ENCODE data around the gene SLF1. TPM values are rescaled to one million over a fixed set of nuclear protein-coding genes. Genes with fewer than 3 reads are reported as not detected.
A peak's percentile ranks its signal among the peaks of the same experiment; 100 is the strongest.

The SLF1 gene
- total RNA-seq, 1 donor from 2014 or later, result 9.4 TPM

DNA sequence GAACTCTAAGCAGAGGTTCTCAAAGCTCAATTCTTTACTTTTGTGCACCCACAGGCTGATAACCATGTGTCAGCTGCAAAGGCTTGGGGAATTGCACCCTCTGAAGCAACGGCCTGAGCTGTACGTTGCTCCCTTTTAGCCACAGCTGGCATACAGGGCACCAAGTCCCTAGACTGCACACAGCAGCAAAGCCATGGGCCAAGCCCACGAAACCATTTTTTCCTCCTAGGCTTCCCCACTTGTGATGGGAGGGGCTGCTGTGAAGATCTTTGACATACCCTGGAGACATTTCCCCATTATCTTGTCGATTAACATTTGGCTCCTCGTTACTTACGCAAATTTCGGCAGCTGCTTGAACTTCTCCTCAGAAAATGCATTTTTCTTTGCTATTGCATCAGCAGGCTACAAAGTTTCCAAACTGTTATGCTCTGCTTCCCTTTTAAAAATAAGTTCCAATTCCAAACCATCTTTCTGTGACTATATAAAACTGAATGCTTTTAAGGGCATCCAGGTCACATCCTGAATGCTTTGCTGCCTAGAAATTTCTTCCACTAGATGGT lies 23.1 kb upstream of the SLF1 start:
- TF ChIP-seq, protein P1, sequence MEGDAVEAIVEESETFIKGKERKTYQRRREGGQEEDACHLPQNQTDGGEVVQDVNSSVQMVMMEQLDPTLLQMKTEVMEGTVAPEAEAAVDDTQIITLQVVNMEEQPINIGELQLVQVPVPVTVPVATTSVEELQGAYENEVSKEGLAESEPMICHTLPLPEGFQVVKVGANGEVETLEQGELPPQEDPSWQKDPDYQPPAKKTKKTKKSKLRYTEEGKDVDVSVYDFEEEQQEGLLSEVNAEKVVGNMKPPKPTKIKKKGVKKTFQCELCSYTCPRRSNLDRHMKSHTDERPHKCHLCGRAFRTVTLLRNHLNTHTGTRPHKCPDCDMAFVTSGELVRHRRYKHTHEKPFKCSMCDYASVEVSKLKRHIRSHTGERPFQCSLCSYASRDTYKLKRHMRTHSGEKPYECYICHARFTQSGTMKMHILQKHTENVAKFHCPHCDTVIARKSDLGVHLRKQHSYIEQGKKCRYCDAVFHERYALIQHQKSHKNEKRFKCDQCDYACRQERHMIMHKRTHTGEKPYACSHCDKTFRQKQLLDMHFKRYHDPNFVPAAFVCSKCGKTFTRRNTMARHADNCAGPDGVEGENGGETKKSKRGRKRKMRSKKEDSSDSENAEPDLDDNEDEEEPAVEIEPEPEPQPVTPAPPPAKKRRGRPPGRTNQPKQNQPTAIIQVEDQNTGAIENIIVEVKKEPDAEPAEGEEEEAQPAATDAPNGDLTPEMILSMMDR (IDR thresholded peaks at IDR 0.05; ENCODE audit: unreplicated experiment), result no peak
- no peak overlapping the region for H3K4me3 Mint-ChIP-seq
- DNase-seq (ENCODE audit: low spot score in 2 of 2, unreplicated experiment in 2 of 2), result no peak
- no peaks in the 10 kb centered on the region for H3K4me1 Mint-ChIP-seq
- peaks cover 3% of the 10 kb centered on the region for H3K9me3 Mint-ChIP-seq
- no peak overlapping the region for H3K27ac Mint-ChIP-seq
- no peaks in the 10 kb centered on the region for H3K36me3 Mint-ChIP-seq
- no peaks in the 10 kb centered on the region for H3K27me3 Mint-ChIP-seq (ENCODE audit: low read depth)

DNA sequence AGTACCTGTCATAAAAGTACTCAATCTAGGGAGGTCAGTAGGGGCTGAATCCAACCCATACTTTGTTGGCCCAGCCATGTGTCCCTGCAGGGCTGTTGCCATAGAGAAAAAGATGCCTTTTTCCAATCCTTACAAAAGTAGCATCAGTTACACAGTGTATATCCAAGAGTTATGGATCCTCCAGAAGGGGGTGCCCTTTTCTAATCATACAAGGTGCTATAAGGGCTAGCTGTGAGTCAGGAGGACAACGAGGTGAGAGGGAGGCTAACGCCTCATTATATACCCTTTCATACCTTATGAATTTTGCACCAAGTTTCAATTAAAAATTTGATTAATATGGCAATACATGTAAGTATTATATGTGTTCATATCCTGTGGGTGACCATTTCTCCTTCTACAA lies 4.9 kb upstream of the SLF1 start:
- Mint-ChIP-seq H3K36me3 (no peaks in the 10 kb centered on the region), H3K4me1 (peaks cover 10% of the 10 kb centered on the region), H3K27me3 (ENCODE audit: low read depth) (no peaks in the 10 kb centered on the region), H3K27ac (no peak overlapping the region), H3K4me3 (no peak overlapping the region), H3K9me3 (no peaks in the 10 kb centered on the region)
- no peak for DNase-seq (ENCODE audit: low spot score in 2 of 2, unreplicated experiment in 2 of 2)
- TF ChIP-seq, protein P1 (IDR thresholded peaks at IDR 0.05; ENCODE audit: unreplicated experiment), result no peak

DNA sequence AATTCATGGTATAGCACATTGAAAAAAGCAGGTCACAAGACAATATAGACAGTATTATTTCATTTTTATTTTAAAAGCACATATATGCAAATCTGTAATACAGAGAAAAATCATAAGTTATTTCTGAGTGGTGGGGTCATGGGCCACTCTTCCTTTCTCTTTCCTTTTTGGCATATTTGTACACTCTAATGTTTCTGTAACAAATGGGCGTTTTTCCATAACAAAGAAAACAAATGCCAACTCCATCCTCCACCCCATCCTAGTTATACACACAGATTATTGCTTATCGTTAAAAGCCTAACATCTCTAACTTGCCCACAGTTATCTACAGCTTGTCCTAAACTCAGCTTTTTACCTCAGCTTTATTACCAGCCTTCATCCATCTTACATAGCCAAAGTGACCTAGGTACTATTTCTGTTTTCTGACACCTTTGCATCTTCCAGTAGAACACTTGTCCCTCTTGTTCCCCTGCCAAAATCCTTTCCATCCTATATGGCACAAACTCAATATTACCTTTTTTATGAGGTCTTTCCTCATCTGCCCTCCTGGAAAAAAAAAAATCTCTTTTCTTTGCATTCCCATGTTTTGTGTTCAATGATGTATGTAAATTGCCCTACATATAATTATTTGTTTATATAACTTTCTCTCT lies 4.2 kb upstream of the SLF1 start:
- peaks cover 12% of the 10 kb centered on the region for H3K4me1 Mint-ChIP-seq
- no peaks in the 10 kb centered on the region for H3K27me3 Mint-ChIP-seq (ENCODE audit: low read depth)
- no peaks in the 10 kb centered on the region for H3K9me3 Mint-ChIP-seq
- no peak overlapping the region for H3K4me3 Mint-ChIP-seq
- H3K36me3 Mint-ChIP-seq, result no peaks in the 10 kb centered on the region
- TF ChIP-seq, protein P1 (IDR thresholded peaks at IDR 0.05; ENCODE audit: unreplicated experiment), result no peak
- no peak overlapping the region for H3K27ac Mint-ChIP-seq
- DNase-seq (ENCODE audit: low spot score in 2 of 2, unreplicated experiment in 2 of 2), result no peak

DNA sequence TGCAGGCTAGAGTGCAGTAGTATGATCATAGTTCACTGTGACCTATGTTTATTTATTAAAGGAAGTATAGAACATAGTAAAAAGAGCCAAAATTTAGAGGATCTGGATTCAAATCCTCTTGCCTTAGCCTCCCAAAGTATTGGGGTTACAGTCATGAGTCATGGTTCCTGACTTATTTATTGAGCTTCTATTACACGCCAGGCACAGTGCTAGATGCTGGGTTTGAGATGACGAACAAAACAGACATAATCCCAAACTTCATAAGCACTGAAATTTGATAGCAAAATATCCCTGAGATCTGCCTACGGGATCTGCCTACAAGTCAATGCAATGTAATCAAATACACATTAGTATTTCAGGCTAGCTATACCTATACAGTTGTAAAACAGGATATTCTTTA lies 2.6 kb upstream of the SLF1 start:
- no peaks in the 10 kb centered on the region for H3K27me3 Mint-ChIP-seq (ENCODE audit: low read depth)
- H3K4me1 Mint-ChIP-seq, result peaks cover 20% of the 10 kb centered on the region
- no peak overlapping the region for H3K27ac Mint-ChIP-seq
- no peaks in the 10 kb centered on the region for H3K36me3 Mint-ChIP-seq
- no peak overlapping the region for H3K4me3 Mint-ChIP-seq
- H3K9me3 Mint-ChIP-seq, result no peaks in the 10 kb centered on the region
- TF ChIP-seq, protein P1 (IDR thresholded peaks at IDR 0.05; ENCODE audit: unreplicated experiment), result no peak
- no peak for DNase-seq (ENCODE audit: low spot score in 2 of 2, unreplicated experiment in 2 of 2)

DNA sequence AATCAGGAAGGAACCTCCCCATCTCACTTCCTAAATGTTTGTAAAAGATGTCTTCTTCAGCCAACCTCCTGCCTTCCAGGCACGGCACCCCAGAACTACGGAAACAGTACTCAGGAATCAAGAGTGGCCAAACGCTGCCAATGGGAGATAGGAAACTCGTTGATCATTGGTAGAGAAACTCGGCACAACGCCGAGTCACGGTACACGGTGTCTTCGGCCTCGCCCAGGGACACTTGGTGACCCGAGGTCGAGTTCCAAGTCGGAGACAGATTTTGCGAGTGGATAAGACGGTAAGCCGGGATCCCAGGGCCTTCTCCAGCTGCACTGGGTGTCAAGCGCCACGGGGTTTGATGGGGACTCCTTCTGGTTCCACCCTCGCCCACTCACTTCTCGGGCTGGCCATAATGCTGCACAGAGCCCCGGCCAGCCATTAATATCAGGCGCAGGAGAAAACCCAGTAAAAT lies 408 bp upstream of the SLF1 start:
- no peak for DNase-seq (ENCODE audit: low spot score in 2 of 2, unreplicated experiment in 2 of 2)
- H3K27me3 Mint-ChIP-seq (ENCODE audit: low read depth), result no peaks in the 10 kb centered on the region
- peak overlapping the region; percentile 97 for H3K27ac Mint-ChIP-seq
- H3K4me3 Mint-ChIP-seq, result peak overlapping the region; percentile 92
- no peaks in the 10 kb centered on the region for H3K9me3 Mint-ChIP-seq
- peaks cover 21% of the 10 kb centered on the region for H3K4me1 Mint-ChIP-seq
- TF ChIP-seq, protein P1 (IDR thresholded peaks at IDR 0.05; ENCODE audit: unreplicated experiment), result no peak
- H3K36me3 Mint-ChIP-seq, result no peaks in the 10 kb centered on the region
